HEK293 (cell line): ENCODE data around the gene C14orf132.

Source experiments
- YY1 ChIP-seq: fragments of 450-650 bp; formaldehyde crosslinking; IDR thresholded peaks from 2 replicates; pipeline ENCODE4 v1.5.1; 2018; ENCODE audit warnings: missing biosample characterization, missing genetic modification characterization
- ZBTB8A ChIP-seq: fragments of 450-650 bp; formaldehyde crosslinking; IDR thresholded peaks from 2 replicates; pipeline ENCODE4 v1.5.1; 2016; ENCODE audit warnings: missing biosample characterization, missing genetic modification characterization
- ZNF184 ChIP-seq: fragments of 450-650 bp; IDR thresholded peaks from 2 replicates; pipeline ENCODE4 v1.5.1; 2018; ENCODE audit warnings: missing biosample characterization, mild to moderate bottlenecking, missing genetic modification characterization
- ZNF239 ChIP-seq: fragments of 450-650 bp; formaldehyde crosslinking; IDR thresholded peaks from 2 replicates; pipeline ENCODE4 v1.5.1; 2016; ENCODE audit warnings: missing biosample characterization, missing genetic modification characterization
- ZNF324 ChIP-seq: fragments of 450-650 bp; formaldehyde crosslinking; IDR thresholded peaks from 2 replicates; pipeline ENCODE4 v1.5.1; 2016; ENCODE audit warnings: missing biosample characterization, missing genetic modification characterization
- ZNF544 ChIP-seq: fragments of 450-650 bp; formaldehyde crosslinking; IDR thresholded peaks from 2 replicates; pipeline ENCODE4 v1.5.0; 2017; ENCODE audit warnings: missing biosample characterization, missing genetic modification characterization
- ZNF777 ChIP-seq: fragments of 450-650 bp; formaldehyde crosslinking; IDR thresholded peaks from 2 replicates; pipeline ENCODE4 v1.5.1; 2017; ENCODE audit warnings: missing biosample characterization, missing genetic modification characterization, borderline replicate concordance
- TF ChIP-seq, protein P1 (sequence below): fragments of 450-650 bp; formaldehyde crosslinking; IDR thresholded peaks from 2 replicates; pipeline ENCODE4 v1.5.1; 2016; ENCODE audit warnings: missing biosample characterization, missing genetic modification characterization, borderline replicate concordance
- TF ChIP-seq, protein P2 (sequence below): sonication (generic); formaldehyde crosslinking; IDR thresholded peaks from 2 replicates; pipeline ENCODE4 v1.8.1; 2022; ENCODE audit warnings: mild to moderate bottlenecking, moderate library complexity, missing genetic modification reagents
- TF ChIP-seq, protein P3 (sequence below): fragments of 450-650 bp; formaldehyde crosslinking; IDR thresholded peaks from 2 replicates; pipeline ENCODE4 v1.5.1; 2017; ENCODE audit warnings: missing biosample characterization, mild to moderate bottlenecking, missing genetic modification characterization, moderate library complexity

DNA sequence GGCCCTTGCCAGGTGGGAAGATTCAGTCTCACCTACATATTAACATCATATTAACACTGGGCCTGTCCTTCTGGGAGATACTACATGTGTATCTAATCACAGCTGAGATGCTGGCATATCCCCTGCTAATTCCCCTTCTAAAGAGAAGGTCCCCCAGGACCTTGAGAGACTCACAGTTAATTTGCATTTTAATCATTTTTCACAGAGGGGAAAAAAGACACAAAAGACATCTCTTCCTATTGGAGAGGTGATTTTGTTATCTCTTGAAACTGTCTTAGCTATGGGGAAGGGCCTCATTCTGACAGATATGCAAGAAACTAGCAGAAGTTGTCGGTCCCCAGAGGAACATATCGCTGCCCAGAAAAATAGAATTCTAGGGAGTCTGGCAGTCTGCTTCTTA lies 7.5 kb downstream of the C14orf132 start:
- TF ChIP-seq ZNF324 (tag by site-specific recombination) (no peak), ZBTB8A (tag by site-specific recombination) (no peak), ZNF777 (no peak), ZNF184 (tag by site-specific recombination) (no peak), ZNF544 (tag by site-specific recombination) (no peak), YY1 (tag by site-specific recombination) (no peak), ZNF239 (tag by site-specific recombination) (no peak)
- TF ChIP-seq, protein P1, sequence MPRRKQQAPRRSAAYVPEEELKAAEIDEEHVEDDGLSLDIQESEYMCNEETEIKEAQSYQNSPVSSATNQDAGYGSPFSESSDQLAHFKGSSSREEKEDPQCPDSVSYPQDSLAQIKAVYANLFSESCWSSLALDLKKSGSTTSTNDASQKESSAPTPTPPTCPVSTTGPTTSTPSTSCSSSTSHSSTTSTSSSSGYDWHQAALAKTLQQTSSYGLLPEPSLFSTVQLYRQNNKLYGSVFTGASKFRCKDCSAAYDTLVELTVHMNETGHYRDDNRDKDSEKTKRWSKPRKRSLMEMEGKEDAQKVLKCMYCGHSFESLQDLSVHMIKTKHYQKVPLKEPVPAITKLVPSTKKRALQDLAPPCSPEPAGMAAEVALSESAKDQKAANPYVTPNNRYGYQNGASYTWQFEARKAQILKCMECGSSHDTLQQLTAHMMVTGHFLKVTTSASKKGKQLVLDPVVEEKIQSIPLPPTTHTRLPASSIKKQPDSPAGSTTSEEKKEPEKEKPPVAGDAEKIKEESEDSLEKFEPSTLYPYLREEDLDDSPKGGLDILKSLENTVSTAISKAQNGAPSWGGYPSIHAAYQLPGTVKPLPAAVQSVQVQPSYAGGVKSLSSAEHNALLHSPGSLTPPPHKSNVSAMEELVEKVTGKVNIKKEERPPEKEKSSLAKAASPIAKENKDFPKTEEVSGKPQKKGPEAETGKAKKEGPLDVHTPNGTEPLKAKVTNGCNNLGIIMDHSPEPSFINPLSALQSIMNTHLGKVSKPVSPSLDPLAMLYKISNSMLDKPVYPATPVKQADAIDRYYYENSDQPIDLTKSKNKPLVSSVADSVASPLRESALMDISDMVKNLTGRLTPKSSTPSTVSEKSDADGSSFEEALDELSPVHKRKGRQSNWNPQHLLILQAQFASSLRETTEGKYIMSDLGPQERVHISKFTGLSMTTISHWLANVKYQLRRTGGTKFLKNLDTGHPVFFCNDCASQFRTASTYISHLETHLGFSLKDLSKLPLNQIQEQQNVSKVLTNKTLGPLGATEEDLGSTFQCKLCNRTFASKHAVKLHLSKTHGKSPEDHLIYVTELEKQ (tag by site-specific recombination): no peak
- TF ChIP-seq, protein P2, sequence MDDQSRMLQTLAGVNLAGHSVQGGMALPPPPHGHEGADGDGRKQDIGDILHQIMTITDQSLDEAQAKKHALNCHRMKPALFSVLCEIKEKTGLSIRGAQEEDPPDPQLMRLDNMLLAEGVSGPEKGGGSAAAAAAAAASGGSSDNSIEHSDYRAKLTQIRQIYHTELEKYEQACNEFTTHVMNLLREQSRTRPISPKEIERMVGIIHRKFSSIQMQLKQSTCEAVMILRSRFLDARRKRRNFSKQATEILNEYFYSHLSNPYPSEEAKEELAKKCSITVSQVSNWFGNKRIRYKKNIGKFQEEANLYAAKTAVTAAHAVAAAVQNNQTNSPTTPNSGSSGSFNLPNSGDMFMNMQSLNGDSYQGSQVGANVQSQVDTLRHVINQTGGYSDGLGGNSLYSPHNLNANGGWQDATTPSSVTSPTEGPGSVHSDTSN (CRISPR knock-in tag): no peak
- TF ChIP-seq, protein P3, sequence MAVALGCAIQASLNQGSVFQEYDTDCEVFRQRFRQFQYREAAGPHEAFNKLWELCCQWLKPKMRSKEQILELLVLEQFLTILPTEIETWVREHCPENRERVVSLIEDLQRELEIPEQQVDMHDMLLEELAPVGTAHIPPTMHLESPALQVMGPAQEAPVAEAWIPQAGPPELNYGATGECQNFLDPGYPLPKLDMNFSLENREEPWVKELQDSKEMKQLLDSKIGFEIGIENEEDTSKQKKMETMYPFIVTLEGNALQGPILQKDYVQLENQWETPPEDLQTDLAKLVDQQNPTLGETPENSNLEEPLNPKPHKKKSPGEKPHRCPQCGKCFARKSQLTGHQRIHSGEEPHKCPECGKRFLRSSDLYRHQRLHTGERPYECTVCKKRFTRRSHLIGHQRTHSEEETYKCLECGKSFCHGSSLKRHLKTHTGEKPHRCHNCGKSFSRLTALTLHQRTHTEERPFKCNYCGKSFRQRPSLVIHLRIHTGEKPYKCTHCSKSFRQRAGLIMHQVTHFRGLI (tag by site-specific recombination): no peak
